DMS53 (cell line): Measurements from ENCODE around the gene ENTHD1.
"Not testable (repeated sequence)": the region's sequence is repeated elsewhere in the genome, so short reads cannot be mapped to it uniquely, and the experiment has no call there.

ENCODE experiments used
- DNase-seq: peaks from one replicate; lab custom pipeline; 2025; lab: John Stamatoyannopoulos, UW

Gene ENTHD1

DNA sequence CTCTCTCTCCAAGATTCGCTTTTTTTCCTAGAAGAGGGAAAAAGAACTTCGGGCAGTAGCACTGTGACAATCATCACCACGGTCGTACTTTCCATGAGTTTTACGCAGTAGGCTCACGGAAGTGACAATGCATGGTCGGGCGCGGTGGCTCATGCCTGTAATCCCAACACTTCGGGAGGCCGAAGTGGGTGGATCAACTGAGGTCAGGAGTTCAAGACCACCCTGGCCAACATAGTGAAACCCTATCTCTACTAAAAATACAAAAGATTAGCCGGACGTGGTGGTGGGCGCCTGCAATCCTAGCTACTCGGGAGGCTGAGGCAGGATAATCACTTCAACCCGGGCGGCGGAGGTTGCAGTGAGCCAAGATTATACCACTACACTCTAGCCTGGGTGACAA, 30.7 kb upstream of the ENTHD1 start:
- no peak for DNase-seq

DNA sequence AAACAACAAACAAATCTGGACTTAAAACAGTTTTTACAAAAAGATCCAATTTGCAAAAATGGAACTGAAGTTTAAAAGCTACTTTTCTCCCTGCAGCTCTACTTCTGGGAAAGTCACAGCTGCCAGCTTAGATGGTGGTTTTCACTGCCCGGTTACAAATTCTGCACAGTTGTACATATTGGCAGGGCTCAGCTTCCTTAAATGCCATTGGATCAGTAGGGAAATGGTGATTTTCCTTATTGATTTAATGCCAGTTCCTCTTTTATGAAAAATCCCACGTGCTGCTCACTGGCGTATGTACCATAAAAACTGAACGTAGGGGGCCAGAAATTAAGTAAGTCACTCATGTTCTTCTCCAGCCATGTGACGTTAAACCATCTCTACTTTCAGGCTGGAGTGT, 30.1 kb upstream of the ENTHD1 start:
- DNase-seq: no peak

DNA sequence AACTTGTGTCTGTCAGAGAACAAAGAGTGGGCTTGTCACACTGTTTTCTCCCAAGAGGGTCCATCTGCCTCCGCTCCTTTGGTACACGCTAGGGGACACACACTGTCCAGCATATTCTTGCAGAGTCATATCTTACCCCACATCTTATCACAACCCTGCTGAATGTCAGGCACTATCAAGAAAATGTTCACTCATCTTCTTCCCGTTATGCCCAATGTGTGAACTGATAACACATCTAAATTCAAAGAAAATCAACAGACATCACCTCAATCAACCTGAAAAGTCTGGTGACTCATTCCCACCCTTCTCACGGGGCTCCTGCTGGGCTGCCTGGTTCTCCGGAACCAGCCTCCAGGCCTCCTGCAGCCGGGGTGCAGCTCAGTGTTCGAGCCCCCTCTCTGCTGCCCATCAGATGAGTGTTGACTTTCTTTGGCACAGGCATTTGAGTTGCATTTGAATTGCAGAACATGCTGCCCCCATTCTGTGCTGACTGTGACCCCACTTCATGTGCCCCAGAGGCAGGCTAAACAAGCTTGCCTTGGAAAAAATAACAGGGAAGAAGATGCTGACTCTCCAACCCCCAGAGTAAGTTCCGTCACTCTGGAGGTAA, 26.7 kb upstream of the ENTHD1 start:
- DNase-seq: no peak

DNA sequence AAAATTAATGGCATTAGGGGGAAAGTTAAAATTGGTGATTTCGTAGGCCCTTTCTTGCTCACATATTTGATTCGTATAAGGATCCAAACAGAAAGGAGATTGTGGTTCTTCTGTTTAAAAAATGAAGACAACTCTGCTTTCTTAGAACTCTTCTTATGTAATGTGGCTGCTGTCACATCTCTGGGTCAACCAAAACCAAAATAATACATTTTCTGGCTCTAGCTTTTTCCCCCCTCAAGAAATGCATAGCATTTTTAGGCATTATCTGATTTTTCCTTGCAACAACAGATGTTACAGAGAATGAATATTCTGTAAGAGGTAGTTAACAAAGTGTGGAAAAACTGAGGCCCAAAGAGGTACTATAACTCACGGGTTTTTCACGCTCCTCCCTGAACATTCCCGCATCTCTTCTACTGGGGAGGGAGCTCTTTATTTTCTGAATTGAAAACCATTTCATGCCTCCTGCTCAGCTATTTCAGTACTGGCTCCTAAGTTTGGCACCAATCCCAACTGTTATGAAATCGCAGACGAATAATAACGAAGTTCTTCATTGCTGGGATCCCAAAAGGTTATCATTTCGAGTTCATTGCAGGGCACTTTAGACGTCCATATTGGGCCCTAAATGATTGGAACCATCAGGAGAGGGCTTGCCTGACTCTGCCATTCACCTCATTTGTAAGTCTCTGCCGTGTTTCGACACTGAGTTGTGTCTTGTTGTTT, 24.4 kb upstream of the ENTHD1 start:
- no peak for DNase-seq

DNA sequence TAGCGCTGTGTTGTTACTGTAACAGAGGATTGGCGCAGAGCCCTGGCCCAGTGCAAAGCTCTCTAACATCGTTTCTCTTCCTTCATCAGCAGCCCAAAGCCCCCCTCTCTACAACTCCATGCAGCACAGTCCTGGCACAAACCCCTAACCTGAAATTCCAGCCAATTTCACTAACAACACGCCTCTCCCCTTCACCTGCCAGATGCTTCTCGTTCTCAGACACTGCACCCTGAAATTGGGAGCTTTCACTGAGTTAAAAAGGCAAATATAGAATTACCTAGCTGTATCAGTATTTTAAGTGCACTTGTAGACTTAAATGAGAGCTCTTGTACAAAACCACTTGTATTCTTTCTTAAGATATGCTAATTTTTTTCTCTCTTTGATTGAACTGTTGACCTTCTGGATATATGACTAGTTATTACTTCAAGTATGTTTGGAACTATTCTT, 23.7 kb upstream of the ENTHD1 start:
- no peak for DNase-seq

DNA sequence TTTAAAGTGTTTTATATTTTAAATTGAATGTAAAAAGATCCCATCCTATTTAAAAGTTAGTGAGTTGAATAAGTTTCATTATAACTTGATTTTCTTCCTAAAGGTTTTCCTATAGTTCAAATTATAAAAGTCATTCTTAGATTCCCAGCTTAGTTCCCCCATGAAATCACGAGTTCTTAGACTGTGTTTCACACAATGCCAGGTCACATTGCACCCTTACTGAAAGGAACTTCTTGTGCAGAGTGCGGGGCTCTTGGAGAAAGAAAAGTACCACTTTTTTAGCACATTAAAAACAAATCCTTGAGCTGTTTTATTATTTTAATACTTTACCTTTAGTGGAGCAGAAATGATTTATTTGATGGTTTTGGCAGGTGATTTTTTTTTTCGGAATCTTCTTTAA, 22.9 kb upstream of the ENTHD1 start:
- DNase-seq: no peak

DNA sequence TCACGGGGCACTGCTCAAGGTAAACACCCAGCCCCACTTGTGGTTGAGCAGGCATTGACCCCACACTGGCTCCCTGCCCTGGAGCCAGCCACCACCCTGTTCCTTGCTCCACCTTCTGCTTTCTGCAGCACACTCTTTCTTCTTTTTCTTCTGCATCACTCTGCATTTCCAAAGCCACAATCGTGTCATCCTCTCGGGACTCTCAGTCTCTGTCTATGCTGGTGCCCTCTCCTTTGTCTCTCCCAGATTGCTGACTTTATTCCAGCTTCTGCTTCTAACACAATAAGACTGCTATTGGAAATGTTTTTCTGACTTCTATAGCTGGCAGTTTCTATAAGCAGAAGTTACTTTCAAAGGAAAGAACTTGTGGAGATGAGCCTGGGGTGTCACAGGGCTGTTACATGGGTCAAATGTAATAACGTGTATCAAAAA, 21.8 kb upstream of the ENTHD1 start:
- no peak for DNase-seq

DNA sequence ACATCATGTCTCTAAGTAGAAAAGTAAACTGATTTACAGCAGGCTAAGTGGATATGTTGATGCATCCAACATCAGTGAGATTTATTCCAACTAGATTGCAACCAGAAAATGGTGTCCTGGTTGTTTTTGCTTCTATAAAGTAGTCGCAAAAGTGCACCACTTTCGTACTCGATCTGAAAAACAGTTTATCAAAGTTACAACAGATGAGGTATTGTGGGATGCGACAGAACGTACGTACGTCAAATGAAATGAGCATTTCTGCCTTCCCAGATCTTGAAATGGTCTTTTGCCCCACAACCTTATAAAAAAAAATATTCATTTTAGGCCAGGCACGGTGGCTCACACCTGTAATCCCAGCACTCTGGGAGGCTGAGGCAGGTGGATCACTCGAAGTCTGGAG, 21.0 kb upstream of the ENTHD1 start:
- no peak for DNase-seq

DNA sequence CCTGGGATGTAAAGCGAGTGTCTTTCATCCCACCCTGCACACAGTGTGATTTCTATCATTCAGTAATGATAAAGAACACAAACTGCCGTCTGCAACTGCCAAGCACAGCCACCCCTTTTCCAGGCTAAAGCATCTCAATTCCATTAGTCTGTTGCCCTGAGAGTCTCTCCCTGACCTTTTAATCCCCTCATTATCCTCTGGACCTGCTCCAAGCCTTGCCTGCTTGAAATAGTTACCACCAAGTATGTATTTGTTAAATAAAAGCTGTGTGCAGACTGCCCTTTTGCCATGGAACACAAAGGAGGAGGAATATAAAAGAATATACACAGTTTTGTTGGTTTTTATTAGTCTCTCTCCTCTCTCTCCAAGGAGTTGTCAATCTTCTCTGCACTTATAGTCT, 20.3 kb upstream of the ENTHD1 start:
- no peak for DNase-seq

DNA sequence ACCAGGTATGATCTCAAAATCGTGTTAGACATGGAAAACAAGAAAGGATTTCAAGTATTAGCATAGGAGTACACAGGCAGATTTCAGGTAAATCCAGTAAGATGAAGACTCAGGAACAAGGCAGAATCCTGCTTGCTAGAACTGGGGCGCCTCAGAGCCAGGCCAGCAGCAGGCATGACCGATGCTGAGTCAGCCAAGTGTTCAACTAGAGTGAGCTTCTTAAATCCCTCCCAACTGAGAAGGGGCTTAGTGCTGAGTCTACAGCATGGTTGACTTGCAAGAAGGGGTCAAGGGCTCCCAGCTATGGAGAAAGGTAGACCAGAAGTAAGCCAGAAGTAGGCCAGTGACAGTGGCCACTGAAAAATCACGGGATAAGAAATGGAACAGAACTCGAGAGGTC, 19.8 kb upstream of the ENTHD1 start:
- no peak for DNase-seq

DNA sequence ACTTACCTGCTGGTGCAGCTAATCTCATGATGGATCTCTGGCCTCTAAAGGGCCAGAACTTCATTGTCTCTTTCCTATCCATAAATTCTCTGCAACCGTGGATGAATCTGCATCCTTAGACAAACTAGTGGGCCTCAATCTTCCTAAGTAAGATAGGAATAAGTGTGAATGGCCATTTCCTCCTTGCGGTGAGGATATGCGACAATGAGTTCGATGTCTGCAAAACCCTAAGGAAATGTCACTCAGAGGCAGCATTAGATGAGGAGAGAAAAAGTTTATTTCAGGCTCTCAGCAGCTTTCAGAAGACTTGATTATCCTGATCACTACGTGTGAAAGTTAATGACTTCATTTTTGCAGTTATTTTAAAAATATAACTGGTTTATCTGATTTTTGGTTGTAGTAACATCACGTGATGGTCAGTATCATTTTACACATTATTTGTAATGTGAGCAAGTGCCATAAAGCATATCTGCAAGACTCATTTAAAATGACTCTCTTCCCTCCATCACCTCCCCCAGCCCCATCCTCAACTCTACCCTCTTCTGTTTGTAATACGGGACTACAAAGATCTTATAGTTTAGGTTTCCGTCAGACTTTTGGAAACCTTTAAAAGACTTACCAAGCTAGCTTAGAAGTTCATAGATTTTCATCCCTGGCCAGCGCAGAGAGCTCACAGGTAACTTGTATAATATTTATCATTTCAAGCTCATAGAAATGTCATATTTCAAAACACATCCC, 17.5 kb upstream of the ENTHD1 start:
- no peak for DNase-seq

DNA sequence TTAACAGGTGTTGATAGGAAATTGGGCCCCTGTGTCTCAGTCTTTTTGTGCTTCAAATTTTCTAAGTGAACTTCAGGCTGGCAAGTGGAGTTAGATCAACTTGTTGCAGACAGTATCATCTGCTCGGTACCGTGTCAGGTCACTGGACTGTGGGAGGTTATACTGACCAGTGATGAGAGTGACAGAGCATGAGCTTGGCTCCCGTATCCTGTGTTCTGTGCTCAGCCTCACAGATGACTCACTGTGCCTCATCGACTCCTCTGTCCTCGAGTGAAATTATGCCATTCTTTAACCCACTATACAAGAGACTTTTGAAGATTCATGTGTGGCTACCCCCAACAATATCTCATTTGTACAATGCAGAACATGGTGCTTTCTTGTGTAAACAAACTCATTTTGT, 15.2 kb upstream of the ENTHD1 start:
- no peak for DNase-seq

DNA sequence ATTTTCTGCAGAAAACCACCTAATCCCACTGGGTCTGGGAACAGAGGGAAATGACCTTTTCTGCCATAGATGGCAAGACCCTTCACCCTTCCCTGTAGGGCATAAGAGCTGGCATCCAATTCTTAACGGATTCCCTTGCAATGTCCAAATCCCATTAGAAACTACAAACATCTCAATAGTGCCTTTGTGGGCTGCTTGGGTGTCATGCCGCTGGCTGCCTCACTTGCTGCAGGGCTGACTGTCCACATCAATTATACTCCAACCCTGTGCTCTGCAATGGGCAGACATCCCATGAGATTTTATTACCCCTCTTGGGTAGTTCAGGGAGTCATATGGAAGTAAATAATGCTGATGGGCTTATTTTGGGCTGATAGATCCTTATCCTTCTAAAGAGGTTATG, 14.6 kb upstream of the ENTHD1 start:
- no peak for DNase-seq

DNA sequence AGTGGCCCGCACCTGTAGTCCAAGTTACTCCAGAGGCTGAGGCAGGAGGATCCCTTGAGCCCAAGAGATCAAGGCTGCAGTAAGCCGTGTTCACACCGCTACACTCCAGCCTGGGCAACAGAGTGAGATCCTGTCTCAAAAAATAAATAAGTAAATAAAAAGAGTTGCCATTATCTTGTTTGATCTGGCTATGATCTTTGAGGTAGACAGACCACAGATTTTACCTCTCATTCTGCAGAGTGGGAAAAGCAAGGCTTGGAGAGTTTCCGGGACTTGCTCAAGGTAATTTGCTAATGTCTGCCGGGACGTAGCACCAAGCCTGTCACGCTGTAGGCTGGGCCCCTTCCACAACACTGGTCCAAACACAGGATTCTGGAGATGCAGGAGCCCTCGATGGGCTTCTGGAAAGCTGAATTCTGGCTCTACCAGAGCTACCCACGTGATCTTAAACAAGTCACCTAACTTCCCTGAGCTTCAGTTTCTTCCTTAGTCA, 14.1 kb upstream of the ENTHD1 start:
- no peak for DNase-seq

DNA sequence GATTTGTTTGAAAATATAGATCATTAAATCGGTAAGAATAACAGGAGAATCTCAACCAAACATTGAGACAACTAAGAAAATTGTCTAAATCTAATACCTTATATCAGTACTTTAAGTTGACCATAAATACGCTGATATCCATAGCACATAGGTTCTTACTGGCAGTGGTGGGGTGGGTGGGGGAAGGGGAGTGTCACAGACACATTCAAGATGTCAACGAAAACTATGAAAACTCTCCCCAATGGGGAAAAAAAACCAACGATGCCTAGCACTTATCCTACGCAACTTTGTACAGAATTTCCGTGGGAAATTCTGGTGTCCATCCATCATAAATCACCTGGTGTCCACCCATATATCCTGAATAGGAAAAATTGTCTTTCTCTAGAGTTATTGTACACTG, 13.5 kb upstream of the ENTHD1 start:
- no peak for DNase-seq

DNA sequence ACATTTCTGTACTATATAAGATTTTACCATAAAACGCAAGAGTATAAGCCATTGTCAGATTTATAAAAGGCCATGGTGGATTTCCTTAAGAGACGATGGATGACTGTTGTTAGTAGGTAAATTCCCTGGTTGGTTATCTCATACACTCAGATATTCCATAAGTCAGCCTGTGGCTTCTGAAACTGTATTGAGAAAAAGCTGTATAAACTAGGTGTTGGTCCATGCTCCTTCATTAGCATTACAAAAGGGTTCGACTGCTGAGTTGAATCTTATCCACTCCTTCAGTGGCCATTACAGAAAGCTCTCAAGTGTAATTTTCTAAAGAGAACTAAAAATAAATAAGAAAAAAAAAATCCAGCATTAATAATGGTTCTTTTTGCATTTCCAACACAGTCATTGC, 12.6 kb upstream of the ENTHD1 start:
- DNase-seq: no peak

DNA sequence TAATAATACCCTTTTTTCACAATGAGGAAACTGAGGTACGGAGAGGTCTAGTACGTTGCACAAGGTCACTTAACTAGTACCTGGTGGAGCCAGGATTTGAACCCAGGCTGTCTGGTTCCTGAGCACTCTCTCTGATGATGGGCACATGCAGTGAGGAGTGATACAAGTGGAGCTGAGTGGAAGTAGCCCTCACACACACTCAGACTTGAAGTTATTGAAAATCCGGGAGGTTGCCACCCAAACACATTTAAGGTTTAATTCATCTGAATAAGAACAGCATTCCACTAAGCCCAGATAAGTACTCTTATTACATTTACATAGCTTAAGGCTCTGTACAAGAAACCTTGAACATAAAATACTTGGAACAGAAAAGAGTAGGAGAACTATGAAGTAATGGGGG, 12.1 kb upstream of the ENTHD1 start:
- DNase-seq: no peak

DNA sequence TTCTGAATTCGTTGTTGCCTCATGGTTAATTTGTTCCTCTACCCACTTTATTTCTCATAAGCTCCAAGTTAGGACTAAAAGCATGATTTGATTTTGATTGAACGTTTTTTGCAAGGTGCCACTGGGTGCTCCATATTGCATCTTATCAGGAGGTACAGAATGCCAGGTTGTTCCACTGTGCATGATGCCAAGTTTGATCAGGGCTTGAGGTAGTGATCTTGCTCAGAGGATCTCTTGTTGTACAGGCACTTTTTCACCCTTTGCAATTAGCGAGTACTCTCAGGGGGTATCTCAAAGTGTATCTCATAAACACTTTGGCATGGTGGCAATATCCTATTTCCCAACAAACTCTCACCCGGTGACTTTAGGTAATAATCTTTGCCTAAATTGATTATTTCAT, 11.3 kb upstream of the ENTHD1 start:
- DNase-seq: no peak

DNA sequence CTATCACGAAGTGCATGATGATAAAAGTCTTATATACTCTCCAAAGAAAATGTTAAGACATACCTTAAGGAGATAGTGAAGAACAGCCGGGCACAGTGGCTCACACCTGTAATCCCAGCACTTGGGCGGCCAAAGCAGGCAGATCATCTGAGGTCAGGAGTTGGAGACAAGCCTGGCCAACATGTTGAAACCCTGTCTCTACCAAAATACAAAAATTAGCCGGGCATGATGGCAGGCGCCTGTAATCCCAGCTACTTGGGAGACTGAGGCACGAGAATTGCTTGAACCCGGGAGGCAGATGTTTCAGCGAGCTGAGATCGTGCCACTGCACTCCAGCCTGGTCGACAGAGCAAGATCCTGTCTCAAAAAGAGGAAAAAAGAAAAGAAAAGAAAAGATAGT, 10.5 kb upstream of the ENTHD1 start:
- not testable (repeated sequence) for DNase-seq

DNA sequence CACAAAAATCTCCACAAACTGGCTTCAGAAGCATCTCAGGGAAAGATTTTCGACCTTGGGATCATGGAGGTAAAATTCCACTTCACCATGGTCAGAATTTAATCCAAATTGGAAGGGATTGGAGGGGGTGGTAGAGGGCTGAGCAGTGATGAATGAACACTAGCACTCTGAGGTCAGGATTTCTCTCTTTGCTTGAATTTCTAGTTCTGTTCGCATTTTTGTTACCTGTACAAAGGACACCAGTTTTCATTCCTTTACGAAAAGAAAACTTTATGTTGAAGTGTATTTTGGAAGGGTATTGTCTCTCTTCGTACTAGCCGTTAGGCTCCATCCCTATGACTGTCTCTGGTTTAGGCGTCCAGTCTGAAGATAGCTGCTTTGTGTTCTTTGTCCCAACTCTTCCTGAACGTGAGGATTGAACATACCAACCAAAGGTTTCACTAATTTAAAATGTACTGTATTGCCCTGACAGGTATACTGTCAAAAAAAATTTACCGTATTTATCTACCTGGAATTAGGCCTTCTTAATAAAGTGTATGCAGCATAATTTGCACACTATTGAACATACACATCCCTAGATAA, 8.1 kb upstream of the ENTHD1 start:
- DNase-seq: no peak

DNA sequence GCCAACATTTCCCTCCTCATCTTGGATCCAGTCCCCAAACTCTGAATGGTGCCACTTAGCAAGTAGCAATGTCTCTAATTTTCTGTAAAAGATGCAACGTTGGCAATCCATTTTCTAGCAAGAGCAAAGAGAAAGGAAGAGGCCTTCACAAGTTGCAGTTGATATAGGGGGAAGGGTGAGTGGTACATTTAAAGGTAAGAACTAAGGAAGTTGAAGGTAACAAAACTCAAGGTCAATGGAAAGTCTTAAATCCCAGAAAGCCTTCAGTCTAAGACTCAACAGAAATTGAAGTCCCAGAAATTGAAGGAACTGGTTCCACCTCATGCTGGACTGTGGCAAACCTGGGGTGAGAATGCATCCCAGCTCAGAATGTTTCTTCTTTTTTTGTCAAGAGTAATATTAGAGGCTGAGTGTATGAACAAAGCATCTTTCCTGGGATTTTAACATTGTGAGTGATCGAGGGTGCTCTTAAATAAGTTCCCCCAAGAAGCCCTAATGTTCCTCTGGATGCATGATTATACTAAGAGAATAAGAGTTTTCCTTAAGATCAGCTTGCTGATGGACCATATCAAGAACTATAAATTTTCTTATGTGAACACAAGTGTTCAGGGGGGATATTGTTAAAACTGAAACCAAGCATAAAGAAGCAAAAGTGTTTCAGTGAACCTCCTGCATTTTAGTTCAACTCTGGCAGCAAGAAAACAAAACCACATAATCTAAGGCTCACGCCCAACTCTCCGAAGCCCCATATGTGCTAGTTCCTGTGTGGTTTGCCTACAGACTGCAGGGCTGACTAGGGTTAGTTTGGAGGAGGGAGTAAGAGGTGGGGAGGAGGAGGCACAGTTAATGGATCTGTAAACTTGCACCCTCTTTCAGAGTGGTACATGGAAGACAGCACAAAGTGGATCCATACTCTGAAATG, 7.0 kb upstream of the ENTHD1 start, which contains the start of gene GRAP2:
Gene GRAP2, plus strand, starts transcription at position 779 of the 922 bp plus-strand sequence. CDS start 46,023 bp downstream, outside the sequence.
- no peak for DNase-seq

DNA sequence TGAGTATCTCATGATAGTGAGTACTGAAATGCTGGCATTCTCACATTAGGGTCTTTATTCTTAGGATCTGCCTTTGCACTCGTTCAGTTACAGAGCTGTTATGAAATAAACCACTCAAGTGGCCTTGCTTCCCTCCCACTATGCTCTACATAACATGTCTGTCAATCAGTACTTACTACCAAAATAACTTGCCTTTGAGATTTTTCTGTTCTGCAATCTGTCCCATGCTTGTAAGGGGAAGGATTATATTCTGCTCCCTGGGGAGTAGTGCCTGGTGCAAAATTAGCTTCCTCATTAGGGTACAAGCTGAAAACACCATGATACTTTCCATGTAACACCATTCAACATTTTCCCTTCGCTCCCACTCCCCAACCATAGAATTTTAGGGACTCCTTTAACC, 5.4 kb upstream of the ENTHD1 start:
- no peak for DNase-seq
